Nephron progenitor cell (in vitro differentiated cells): ENCODE measurements around the gene ZNF318.

Source experiments
- DNase-seq: peaks from one replicate; pipeline ENCODE4 v3.0.0; 2021
- H3K27ac Mint-ChIP-seq: 2 replicates; pipeline ENCODE4 v1.8.0; 2021; ENCODE audit warnings: mild to moderate bottlenecking, moderate library complexity, mixed read lengths
- H3K27me3 Mint-ChIP-seq: 2 replicates; pipeline ENCODE4 v1.8.0; 2021; ENCODE audit warnings: mild to moderate bottlenecking, low read depth, mixed read lengths; ENCODE audit not compliant: poor library complexity
- H3K36me3 Mint-ChIP-seq: 2 replicates; pipeline ENCODE4 v1.8.0; 2021; ENCODE audit warnings: low read depth, mixed read lengths
- H3K4me1 Mint-ChIP-seq: 2 replicates; pipeline ENCODE4 v1.8.0; 2021; ENCODE audit warnings: mixed read lengths
- H3K4me3 Mint-ChIP-seq: 2 replicates; pipeline ENCODE4 v1.8.0; 2021; ENCODE audit warnings: mild to moderate bottlenecking, moderate library complexity, mixed read lengths
- H3K9me3 Mint-ChIP-seq: 2 replicates; pipeline ENCODE4 v1.8.0; 2021; ENCODE audit warnings: mild to moderate bottlenecking, moderate library complexity, mixed read lengths
- TF ChIP-seq, protein P1 (sequence below): fragments of 200-600 bp; sonication (generic); IDR thresholded peaks from 2 replicates; pipeline ENCODE4 v1.5.0; 2021; ENCODE audit warnings: antibody characterized with exemption

The ZNF318 gene

DNA sequence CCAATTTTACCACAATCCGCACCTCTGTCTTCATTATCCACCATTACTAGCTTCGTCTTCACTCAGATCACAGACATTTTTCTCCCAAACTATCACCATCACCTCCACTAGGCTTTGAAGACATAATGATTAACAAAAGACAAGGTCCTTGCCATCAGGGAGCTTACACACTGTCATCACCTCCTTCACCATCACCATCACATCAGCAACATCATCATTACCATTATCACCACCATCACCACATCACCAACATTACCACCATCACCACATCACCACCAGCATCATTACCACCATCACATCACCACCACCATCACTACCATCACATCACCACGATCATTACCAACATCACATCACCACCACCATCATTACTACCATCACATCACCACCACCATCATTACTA lies 75.7 kb downstream of the ZNF318 start:
- Mint-ChIP-seq H3K27ac (no peak overlapping the region), H3K4me1 (no peaks in the 10 kb centered on the region), H3K27me3 (peaks cover 20% of the 10 kb centered on the region), H3K4me3 (no peak overlapping the region), H3K36me3 (no peaks in the 10 kb centered on the region), H3K9me3 (no peaks in the 10 kb centered on the region)
- no peak for DNase-seq
- TF ChIP-seq, protein P1, sequence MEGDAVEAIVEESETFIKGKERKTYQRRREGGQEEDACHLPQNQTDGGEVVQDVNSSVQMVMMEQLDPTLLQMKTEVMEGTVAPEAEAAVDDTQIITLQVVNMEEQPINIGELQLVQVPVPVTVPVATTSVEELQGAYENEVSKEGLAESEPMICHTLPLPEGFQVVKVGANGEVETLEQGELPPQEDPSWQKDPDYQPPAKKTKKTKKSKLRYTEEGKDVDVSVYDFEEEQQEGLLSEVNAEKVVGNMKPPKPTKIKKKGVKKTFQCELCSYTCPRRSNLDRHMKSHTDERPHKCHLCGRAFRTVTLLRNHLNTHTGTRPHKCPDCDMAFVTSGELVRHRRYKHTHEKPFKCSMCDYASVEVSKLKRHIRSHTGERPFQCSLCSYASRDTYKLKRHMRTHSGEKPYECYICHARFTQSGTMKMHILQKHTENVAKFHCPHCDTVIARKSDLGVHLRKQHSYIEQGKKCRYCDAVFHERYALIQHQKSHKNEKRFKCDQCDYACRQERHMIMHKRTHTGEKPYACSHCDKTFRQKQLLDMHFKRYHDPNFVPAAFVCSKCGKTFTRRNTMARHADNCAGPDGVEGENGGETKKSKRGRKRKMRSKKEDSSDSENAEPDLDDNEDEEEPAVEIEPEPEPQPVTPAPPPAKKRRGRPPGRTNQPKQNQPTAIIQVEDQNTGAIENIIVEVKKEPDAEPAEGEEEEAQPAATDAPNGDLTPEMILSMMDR: no peak

DNA sequence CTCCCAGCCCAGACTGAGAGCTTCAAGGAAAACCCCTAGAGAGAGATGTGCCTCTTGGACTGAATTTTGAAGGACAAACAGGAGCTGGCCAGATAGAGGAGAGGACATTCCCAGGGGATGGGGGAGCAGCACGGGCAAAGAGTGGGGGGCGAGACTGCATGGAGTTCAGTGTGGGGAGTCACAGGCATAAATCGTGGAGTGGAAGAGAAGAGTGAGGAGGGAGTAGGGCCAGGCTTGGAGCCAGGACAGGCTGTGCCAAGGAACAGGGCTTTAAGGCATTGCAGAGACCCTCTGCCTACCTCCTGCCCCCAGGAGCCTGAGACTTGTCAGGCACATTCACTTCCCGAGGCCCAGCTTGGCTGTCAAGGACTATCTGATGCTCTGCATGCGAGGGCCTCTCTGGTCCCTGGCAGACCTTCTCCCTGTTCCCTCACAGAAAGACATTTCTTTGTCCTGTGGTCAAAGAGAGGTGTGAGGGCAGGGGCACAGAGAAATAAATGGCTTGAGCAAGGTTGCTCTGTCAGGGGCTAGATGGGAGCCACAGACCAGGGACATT lies 76.6 kb downstream of the ZNF318 start:
- Mint-ChIP-seq H3K36me3 (no peaks in the 10 kb centered on the region), H3K4me3 (no peak overlapping the region), H3K4me1 (peaks cover 4% of the 10 kb centered on the region), H3K27ac (no peak overlapping the region), H3K9me3 (no peaks in the 10 kb centered on the region), H3K27me3 (peaks cover 24% of the 10 kb centered on the region)
- DNase-seq: no peak
- TF ChIP-seq, protein P1: no peak

DNA sequence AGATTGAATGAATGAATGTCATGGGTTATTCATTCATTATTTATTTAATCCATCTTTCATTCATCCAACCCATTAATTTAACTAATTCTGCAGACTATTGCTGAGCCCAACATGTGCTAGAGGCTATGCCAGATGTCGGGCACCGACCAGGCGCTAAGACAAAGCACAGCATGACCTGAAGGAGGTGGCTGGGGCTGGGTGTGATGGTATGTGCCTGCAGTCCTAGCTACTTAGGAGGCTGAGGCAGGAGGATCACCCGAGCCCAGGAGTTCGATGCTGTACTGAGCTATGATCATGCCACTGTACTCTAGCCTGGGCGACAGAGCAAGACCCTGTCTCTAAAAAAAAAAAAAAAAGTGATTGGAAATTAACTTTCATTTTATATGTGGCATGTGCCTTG lies 77.1 kb downstream of the ZNF318 start:
- Mint-ChIP-seq H3K9me3 (no peaks in the 10 kb centered on the region), H3K36me3 (no peaks in the 10 kb centered on the region), H3K27me3 (peaks cover 25% of the 10 kb centered on the region), H3K27ac (no peak overlapping the region), H3K4me3 (no peak overlapping the region), H3K4me1 (peaks cover 9% of the 10 kb centered on the region)
- TF ChIP-seq, protein P1: no peak
- DNase-seq: no peak

DNA sequence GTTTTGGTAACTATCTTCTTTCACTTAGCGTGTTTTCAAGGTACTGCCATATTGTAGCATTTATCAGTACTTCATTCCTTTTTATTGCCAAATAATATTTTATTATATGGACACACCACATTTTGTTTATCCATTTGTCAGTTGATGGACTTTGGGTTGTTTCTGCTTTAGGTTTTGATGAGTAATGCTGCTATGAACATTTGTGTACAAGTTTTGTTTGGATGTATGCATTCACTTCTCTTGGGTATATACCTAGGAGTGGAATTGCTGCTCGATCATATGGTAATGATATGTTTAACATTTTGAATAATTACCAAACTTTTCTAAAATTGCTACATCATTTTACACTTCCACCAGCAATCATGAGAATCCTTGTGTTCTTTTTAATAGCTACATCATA lies 77.7 kb downstream of the ZNF318 start:
- Mint-ChIP-seq H3K27me3 (peaks cover 30% of the 10 kb centered on the region), H3K27ac (no peak overlapping the region), H3K4me1 (peaks cover 15% of the 10 kb centered on the region), H3K9me3 (no peaks in the 10 kb centered on the region), H3K36me3 (no peaks in the 10 kb centered on the region), H3K4me3 (no peak overlapping the region)
- TF ChIP-seq, protein P1: no peak
- no peak for DNase-seq

DNA sequence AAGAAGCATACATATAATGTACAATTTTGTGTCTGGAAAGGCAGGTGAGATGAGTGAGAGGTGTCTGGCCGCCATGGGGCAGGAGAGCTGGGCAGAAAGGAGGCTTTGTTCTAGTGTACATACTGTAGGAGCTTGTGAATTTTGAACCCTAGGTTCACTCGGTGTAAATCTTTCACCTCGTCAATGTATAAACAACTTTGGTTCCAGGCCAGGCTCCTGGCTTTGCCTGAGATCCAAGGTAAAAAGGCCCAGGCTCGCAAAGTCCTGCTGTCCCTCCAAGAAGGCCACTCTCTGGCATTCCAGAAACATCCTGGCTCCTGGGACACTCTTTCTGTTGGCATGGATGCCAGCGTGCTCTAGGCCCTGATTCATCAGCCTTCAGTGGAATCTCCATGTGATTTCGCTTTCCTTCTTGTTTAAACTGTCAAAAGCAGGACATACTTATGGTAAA lies 78.5 kb downstream of the ZNF318 start:
- no peak overlapping the region for H3K4me3 Mint-ChIP-seq
- TF ChIP-seq, protein P1: no peak
- peak overlapping the region; percentile 37 for H3K27ac Mint-ChIP-seq
- no peaks in the 10 kb centered on the region for H3K36me3 Mint-ChIP-seq
- H3K9me3 Mint-ChIP-seq: no peaks in the 10 kb centered on the region
- H3K27me3 Mint-ChIP-seq: peaks cover 34% of the 10 kb centered on the region
- DNase-seq: no peak
- peaks cover 17% of the 10 kb centered on the region for H3K4me1 Mint-ChIP-seq

DNA sequence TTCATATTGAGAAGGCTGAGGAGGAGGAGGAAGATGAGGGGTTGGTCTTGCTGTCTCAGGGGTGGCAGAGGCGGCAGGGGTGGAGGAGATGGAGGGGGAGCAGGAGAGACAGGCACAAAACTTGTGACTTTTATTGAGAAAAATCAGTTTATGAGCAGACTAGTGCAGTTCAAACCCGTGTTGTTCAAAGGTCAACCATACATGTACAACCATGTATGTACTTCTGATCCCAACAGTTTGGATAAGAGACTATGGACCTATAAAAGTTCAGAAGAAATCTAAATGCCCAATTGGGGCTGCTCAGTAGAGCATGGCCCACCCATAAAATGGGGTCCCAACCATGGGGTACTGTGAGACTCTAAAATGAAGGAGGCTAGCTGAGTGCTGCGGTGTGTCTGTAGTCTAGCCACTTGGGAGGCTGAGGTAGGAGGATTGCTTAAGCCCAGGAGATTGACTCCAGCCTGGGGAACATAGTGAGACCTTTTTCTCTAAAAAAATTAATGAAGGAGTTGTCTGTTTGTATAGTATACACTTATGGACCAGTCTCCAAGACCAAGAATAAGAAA lies 79.0 kb downstream of the ZNF318 start:
- H3K27ac Mint-ChIP-seq: peak overlapping the region; percentile 37
- DNase-seq: no peak
- no peak overlapping the region for H3K4me3 Mint-ChIP-seq
- TF ChIP-seq, protein P1: no peak
- H3K36me3 Mint-ChIP-seq: no peaks in the 10 kb centered on the region
- H3K27me3 Mint-ChIP-seq: peaks cover 39% of the 10 kb centered on the region
- no peaks in the 10 kb centered on the region for H3K9me3 Mint-ChIP-seq
- H3K4me1 Mint-ChIP-seq: peaks cover 22% of the 10 kb centered on the region
